GM21526 (cell line): Measurements from ENCODE around the gene HMGXB3.

Experiments
- ATAC-seq: cut with Tn5 transposase; IDR thresholded peaks from one replicate; pipeline ENCODE4 v1.9.1; 2021; ENCODE audit warnings: moderate library complexity; ENCODE audit not compliant: unreplicated experiment, low FRiP score

HMGXB3 gene

DNA sequence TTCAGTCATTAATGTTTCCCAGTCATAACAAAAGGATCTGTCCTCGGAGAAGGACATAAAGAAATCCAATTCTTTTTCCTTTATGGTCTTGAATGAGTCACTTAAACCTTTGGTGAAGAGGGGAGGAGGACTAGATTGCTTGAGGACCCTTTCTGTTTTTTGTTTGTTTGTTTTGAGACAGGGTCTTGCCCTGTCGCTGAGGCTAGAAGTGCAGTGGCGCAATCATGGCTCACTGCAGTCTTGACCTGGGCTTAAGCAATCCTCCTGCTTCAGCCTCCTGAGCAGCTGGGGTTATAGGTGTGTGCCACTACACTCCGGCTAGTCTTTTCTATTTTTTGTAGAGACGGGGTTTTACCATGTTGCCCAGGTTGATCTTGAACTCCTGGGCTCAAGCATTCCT lies 12.4 kb upstream of the HMGXB3 start:
- ATAC-seq = no peak

DNA sequence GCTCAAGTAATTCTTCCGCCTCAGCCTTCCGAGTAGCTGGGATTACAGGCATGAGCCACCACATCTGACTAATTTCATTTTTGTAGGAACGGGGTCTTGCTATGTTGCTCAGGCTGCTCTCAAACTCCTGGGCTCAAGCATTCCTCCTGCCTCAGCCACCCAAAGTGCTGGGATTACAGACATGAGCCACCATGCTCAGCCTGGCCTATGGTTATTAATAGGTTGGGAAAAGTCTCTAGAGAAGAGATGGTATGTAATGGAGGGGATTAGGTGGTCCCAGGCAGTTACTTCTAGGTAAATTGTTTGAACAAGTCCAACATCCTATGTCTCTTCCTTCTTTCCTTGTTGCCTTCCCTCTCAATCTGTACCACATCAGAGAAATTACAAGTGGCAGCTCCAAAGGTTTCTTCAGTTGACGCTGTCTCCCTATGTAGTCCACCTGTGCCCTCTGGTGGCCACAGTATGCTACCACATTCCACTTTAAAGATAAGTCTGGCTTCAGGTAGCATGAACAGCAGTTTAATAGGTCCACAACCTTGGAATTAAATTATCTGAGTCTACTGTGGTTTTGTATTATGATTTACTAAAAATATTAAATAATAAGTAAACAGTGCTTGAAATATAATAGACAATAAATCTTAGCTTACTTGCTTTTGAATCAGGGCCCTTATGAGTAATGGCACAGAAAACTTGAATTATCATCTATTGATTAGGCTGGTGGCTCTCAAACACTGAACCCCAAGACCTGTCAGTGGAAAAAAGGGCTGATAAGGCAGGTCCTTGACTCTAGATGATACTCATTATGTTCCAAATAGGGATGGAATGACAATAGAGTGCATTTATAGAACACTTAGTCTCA lies 9.8 kb upstream of the HMGXB3 start:
- no peak for ATAC-seq

DNA sequence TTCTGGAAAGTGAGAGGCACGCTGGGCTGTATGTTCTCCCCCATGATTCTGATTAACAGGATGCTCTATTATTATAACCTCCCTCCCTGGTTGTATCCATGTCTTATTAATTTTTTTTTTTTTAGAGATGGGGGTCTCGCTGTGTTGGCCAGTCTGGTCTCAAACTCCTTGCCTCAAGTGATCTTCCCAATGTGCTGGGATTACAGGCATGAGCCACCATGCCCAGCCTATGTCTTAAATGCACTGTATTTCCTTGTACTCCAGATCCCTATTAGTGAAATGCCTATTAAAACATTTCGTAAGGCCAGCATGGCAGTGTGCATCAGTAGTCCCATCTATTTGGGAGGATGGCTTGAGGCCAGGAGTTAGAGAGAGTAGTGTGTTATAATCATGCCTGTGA lies 7.1 kb upstream of the HMGXB3 start:
- ATAC-seq = no peak

DNA sequence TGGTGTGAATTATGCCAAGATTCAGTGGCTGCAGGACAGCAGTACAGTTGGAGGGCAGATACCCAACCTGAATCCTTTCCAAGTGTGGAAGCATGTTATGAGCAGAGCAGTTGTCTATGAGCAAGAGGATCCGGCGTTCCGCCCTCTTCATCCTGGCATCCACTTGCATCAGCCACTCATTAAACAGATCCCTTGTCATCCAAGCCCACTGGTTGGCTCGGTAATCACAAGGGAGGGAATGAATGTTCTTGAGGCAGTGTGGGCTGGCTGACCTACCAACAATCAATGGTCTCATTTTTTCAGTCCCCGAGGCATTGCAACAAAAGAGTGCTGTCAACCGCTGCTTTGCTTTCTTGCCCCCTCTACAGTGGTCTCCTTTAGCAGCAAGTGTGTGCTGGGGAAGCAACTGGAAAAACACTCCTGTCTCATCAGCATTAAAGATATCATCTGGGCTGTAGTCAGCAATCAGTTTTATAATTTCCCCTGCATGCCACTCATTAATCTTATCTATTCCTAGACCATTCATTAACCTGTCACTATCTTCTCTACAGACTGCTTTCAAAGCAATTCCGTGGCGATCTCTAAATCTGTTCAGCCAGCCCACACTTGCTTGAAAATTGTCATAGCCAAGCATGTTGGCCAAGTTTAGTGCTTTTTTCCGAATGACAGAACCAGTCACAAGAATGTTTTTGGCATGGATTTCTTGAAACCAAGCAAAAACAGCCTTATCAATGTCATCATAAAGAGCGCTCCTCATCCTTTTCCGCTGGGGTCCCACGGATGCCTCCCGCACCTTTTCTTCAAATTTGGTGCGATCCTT lies 4.9 kb upstream of the HMGXB3 start:
- no peak for ATAC-seq

DNA sequence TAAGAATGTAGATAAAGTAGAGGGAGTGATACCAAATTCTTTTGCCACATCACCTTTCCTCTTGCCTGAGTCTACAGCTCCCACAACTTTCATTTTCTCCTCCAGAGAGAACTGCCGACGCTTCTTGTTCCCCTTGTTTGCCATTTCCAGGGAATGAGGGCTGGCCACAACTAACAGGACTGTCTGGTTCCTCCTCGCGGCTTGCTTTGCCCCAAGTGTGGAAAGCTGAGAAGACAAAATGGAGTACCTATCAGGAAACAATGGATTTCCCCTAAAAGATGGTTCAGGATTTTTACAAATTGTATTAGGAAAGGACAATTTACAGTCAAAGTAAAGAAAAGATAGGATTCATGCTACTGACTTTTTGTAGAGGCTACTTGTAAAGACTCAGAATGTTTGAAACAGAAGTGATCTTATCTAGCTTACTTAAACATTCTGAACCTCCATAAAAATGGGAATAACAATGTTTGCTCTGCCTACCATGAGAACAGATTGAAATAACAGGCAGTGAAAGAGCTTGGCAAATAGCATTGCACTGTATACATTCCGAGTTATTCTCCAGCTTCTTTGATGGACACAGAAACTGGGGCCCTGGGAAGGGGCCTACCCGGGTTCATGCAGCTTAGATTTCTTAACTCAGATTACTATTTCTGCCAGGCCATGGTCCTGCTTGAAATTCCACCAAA lies 4.2 kb upstream of the HMGXB3 start:
- ATAC-seq = no peak

DNA sequence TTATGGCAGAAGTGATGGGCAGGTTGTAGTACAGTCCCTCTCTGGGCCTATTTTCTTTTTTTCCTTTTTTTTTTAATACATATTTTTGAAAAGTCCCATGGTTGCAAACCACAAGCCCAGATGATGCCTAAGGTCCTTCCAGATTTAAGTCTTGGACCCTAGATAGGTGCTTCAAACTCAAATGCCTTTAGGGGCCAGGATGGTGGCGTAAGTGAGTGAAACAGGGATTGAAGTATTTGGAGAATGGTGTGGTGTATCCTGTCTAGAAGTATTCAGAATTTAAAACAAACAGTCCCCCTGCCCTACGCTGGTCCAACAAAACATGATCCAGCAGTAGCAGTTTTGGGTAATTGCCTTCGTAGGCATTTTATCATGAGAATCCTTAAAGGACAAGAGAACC lies 2.3 kb upstream of the HMGXB3 start:
- no peak for ATAC-seq

DNA sequence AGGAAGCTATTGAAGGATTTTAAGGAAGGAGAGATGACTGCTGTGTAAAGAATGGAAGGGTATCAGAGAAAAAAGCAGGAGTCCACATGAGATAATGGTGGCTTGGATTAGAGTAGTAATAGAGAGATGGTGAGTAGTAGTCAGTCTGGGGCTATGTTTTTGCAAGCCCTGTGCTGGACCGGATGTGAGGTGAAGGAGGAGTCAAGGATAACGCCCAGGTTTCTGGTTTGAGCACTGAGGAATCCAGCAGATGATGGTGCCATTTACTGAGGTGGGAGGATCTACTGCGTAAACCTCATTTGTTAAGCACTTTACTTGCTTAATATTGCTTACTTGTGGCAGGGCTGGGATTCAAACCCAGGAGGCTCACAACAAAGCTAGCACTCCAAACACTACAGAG lies 1.2 kb upstream of the HMGXB3 start:
- ATAC-seq = no peak

DNA sequence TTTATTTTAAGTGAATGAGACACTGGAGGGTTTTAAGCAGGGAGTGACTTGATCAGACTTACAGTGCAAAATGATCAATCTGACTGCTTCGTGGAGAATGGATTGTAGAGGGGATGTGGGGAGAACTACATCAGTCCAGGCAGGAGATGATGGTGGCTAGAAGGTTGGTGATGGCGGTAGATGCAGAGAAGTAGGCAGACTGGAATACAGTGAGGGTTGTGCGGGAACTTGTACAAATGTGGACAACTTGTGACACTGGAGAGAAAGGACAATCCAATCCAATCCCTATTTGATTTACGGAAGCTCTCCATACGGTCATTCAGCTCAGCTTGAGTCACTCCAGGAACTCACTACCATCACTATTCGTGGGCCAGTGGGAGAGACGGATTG lies 678 bp upstream of the HMGXB3 start:
- ATAC-seq = no peak

DNA sequence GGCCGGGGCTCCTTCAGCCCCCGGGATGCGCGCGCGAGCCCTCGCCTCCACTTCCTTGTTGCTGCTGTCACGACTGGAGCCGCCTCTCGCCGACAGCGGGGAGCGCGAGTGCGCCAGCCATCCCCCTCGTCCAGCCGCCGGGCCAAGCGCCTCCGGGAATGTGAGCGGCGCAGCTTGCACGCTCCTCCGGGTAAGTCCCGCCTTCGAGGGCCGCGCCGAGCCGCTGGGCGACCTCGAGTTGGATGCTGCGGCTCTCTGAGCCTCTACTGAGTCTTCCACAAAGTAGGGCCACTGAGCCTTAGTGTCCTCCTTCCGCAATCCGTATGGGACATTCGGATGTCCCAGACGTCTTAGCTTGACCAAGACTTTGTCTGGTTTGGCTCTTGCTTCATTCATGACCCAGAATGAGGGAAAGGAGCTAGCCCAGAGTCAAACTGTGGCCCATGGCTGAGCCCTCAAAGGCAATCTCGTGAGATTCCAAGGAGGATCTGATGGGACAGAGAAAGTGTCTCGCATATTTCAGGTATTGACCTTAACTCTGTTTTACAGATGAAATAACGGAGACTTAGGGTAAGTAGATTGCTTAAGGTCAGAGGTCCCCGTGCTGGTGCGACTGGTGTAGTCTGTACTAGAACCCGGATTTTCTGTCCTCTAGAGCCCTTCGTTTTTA lies 586 bp downstream of the HMGXB3 start:
- peak; percentile 2 for ATAC-seq

DNA sequence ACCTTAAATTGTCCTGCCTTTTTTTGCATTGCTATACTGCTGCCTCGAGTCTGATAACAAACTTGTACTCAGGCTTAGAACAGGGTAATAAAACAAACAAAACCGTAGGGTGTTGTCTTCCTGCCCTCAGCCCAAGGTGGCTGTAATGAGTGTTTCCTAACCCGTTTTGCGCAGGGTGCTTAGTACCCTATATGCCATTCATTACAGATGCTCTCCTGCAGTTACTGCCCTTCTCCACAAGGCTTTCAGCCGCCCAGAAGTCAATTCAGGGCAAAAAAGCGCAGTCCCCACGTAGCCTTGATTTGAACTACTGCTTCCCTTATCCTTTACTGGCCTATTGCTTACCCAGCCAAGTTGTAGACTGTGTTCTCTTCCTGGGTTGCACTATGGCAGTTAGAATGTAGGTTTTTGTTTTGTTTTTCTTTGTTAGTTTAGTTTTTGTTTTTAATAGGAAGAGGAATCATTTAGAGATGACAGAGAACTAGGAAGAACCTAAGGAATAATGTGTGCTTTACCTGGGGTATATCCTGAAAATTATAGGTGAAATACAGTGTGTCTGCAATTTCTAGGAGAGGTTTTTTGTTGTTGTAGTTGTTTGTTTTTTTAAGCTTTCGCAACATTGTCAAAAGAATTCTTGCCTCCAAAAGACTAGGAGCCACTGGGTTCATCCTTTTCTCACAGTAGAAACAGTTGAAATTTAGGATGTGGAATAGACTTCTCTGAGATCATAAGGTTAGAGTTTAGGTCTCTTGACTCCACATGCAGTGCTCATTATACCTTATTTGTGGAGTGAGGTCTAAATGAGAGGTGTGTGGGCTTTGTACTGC lies 1.3 kb downstream of the HMGXB3 start:
- ATAC-seq = peak; percentile 51

DNA sequence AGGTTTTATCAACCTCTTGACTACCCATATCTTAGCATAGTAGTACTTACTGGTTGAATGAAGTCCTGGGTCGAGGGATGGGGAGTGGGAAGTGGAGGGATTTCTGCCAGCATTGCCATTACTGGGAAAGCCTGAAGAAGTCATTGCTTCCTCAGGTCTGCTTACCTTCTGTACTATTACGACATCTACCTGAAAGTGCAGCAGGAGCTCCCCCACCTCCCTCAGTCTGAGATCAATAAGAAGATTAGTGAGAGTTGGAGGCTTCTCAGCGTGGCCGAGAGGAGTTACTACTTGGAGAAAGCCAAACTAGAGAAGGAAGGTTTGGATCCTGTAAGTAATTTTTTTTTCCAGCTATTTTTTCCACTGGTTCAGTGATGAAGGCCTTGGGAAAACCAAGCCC lies 5.8 kb downstream of the HMGXB3 start:
- ATAC-seq = no peak

DNA sequence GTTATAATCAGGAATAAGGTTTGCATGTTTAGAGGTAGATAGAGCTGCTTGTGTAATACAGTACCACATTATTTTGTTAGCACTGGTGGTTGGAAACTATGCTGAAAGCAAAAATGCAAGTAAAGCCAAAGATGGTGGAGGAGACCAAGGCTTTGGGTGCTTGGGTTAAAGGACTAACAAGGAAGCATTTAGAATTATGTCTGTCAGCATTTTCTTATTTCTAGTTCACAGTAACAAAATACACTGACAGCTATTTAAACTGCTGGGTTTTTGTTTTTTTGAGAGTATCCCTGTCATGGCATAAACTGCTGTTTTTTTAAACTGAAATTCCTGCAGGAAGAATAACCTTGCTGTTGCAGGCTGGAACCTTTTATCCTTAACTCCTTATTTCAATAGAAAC lies 6.5 kb downstream of the HMGXB3 start:
- no peak for ATAC-seq

DNA sequence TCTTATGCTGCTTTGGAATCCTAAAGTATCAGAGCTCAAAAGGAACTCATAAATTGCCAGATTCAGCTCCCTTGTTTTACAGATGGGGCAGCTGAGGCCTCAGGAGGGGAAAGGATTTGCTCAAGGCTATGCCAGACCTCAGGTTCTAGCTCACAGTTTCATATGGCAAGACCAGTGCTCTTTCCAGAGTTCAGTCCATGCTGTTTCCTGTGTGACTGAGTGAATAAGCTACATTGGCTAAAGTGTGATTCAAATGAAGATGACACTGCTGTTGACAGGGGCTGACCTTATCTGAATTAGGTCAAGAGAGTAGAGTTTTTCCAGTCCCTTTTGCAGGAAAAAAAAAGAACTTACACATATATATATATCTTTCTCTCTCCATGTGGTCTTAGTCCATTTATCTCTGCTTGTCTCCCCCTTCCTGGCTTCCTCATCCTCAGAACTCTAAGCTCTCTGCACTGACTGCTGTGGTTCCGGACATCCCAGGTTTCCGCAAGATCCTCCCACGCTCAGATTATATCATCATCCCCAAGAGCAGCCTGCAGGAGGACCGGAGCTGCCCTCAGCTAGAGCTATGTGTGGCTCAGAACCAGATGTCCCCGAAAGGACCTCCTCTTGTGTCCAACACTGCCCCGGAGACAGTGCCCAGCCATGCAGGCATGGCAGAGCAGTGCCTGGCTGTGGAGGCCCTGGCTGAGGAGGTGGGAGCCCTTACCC lies 9.3 kb downstream of the HMGXB3 start:
- ATAC-seq = no peak

DNA sequence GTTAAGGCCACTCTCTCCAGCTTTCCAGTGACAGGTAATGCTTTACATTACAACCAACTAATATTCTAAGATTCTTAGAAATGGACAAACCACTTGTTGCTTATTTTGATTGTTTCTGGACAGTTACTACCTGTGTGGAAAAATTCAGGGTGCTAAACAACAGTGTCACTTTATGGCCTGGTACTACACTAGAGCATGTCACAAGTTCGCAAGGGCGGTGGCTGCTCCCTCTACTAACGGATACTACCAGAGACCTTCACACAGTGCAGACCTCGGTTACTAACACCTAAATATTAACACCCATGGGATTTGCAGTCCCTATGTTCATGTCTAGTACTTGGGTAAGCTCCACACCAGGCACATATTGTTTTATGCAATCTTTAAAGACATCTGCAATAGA lies 13.4 kb downstream of the HMGXB3 start:
- ATAC-seq = no peak

DNA sequence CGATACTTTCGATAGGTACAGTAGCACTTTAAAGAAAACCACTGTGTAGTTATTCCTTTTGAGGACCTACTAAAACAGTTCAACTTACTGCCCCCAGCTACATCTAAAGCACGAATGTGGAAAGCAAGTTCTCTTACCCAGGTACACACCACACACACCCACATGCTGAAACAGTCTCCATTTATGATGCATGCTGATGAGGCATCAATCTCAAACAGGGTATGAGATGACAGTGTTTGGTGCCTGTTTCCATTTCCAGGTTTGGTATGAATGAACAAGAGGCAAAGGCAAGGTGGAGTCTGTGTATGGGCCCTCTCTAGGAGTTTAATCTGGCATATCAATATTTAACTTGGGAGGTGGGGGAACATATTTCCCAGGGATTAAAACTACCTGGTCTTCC lies 13.9 kb downstream of the HMGXB3 start:
- ATAC-seq = no peak

DNA sequence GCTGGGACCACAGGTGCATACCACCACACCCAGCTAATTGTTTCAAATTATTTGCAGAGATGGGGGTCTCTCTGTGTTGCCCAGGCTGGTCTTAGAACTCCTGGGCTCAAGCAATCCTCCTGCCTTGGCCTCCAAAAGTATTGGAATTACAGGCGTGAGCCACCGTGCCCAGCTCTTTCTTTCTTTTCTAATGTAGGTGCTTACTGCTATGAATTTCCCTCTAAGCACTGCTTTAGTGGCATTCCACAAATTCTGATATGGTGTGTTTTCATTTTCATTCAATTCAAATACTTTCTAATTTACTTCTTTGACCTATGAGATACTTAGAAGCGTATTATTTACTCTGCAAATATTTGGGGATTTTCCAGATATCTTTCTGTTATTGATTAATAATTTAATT lies 14.9 kb downstream of the HMGXB3 start:
- no peak for ATAC-seq

DNA sequence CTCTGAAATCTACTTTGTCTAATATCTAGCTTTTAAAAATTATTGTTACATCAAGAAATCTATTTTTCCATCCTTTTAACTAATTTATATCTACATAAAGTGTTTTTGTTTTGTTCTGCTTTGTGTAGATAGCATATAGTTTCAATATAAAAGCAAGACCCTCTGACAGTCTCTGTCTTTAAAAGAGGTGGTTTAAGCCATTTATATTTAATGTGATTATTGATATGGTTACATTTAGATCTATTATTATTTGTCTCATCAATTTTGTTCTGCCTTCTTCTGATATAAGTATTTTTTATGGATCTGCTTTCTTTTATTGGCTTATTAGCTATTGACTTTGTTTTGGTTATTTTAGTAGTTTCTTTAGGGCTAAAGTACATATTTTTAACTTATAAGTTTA lies 16.0 kb downstream of the HMGXB3 start:
- no peak for ATAC-seq

DNA sequence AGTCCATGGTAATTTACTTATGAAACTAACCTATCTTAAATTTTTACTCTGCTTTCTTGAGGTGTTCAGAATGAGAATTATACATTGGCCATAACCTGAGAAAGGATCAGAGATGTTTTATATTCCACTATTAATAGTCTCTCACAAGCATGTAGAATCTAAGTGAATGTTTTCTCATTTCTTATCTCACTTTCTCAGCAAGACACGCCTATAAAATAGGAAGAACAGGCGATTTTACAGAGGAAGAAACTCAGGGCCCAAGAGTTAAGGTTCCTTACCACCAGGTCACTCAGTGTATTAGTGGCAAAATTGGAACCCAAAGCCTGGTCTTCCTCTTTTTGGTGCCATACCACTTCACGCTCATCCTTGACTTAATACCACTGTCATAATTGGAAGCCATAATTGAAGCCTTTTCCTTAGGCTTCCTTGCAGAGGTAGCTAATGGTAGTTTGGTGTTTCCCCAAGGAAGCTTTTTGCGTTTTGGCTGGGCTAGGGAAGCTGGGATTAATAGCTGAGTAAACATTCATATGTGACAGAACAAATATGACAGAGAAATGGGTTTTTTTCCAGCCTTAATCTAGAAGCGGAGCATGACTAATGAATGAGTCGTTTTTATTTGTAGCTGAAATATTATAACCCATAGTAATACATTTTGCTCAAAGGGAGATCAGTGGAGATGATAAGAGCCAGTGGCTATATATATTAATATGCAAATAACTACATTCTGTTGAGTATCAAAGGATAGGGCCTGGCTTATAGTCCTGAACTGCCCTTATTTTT lies 16.9 kb downstream of the HMGXB3 start:
- no peak for ATAC-seq

DNA sequence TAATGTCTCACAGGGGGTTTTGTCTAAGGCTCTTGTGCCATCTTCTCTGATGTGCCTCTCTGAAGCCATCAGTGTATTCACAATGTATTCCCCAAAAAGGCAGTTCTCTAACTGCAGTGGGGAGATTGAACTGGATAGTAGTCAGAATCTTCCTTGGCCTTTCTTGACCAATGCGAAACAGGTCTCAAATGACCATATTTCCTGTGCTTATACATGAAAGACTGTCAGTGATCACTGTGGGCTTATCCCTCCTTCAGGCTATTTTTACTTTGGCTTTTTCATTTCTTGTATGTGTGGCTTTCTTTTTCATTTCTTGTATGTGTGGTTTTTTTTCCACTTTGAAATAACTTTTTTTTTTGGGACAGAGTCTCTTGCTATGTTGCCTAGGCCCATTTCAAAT lies 19.7 kb downstream of the HMGXB3 start:
- no peak for ATAC-seq
